ENCODE data around the gene KIAA1671. TPM values are rescaled to one million over a fixed set of nuclear protein-coding genes. Genes with fewer than 3 reads are reported as not detected.

KIAA1671 gene
- polyA plus RNA-seq, 1 of the 3 experiments (the other 2 are of a cell fraction): 7.4 TPM

DNA sequence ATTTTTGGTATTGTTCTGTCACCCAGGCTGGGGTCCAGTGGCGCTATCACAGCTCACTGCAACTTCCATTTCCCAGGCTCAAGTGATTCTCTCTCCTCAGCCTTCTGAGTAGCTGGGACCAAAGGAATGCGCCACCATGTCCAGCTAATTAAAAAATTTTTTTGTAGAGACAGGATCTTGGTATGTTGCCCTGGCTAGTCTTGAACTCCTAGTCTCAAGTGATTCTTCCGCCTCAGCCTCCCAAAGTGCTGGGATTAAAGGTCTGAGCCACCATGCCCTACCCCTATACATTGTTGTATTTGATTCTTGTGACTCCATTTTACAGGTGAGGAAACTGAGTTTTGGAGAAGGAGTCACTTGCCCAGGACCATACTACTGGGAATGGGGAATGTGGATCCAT, 11.9 kb downstream of the KIAA1671 start:
- Histone ChIP-seq H3K9ac (no peak overlapping the region), H3K4me2 (no peak overlapping the region), H2AFZ (ENCODE audit: low read depth) (no peak overlapping the region), H4K20me1 (ENCODE audit: insufficient read depth) (no peaks in the 10 kb centered on the region), H3K27me3 (ENCODE audit: insufficient read depth) (no peaks in the 10 kb centered on the region), H3K79me2 (ENCODE audit: insufficient read depth) (peaks cover 58% of the 10 kb centered on the region), H3K9me2 (no peaks in the 10 kb centered on the region), H3K9me3 (no peaks in the 10 kb centered on the region), H3F3A (replicated peaks; ENCODE audit: insufficient read depth) (peaks cover 22% of the 10 kb centered on the region), H3K4me1 (ENCODE audit: control insufficient read depth in 1 of 2, insufficient read depth in 2 of 2, low read depth in 1 of 2, low read length in 1 of 2) (peaks cover 16 to 17% of the 10 kb centered on the region in 2 experiments; a peak in 3 of 4 replicates), H3K36me3 (replicated peaks in 1 of 2; ENCODE audit: control insufficient read depth in 1 of 2, insufficient read depth in 2 of 2, low read length in 1 of 2) (no peaks in the 10 kb centered on the region), H3K27ac (ENCODE audit: low read depth in 2 of 2, low read length in 1 of 2) (no peak overlapping the region), H3K4me3 (ENCODE audit: low read depth in 2 of 2, low read length in 1 of 2) (no peak overlapping the region)
- ChIA-PET CTCF (interaction anchor here (1.1 kb wide), 1 partner anchor 85 kb away, joined by 3 read pairs; no protein-coding TSS in a partner anchor), POLR2A (no interaction called here)
- TF ChIP-seq EZH2phosphoT487 (IDR thresholded peaks at IDR 0.05; ENCODE audit: borderline replicate concordance, low read depth) (no peak), RAD21 (IDR thresholded peaks at IDR 0.05; ENCODE audit: low read length) (no peak), TEAD4 (IDR thresholded peaks at IDR 0.05; ENCODE audit: borderline replicate concordance, insufficient read depth) (no peak), EP300 (IDR thresholded peaks at IDR 0.05; ENCODE audit: borderline replicate concordance in 1 of 2, low read depth in 1 of 2, low read length in 1 of 2) (no peak), TAF1 (IDR thresholded peaks at IDR 0.05; ENCODE audit: borderline replicate concordance, low read depth, low read length) (no peak), NRF1 (IDR thresholded peaks at IDR 0.05; ENCODE audit: low read depth, low read length) (no peak), TCF12 (IDR thresholded peaks at IDR 0.05) (no peak), ZBTB33 (IDR thresholded peaks at IDR 0.05; ENCODE audit: borderline replicate concordance, low read depth) (no peak), MAX (IDR thresholded peaks at IDR 0.05; ENCODE audit: low read depth) (no peak)
- TF ChIP-seq, protein P1, sequence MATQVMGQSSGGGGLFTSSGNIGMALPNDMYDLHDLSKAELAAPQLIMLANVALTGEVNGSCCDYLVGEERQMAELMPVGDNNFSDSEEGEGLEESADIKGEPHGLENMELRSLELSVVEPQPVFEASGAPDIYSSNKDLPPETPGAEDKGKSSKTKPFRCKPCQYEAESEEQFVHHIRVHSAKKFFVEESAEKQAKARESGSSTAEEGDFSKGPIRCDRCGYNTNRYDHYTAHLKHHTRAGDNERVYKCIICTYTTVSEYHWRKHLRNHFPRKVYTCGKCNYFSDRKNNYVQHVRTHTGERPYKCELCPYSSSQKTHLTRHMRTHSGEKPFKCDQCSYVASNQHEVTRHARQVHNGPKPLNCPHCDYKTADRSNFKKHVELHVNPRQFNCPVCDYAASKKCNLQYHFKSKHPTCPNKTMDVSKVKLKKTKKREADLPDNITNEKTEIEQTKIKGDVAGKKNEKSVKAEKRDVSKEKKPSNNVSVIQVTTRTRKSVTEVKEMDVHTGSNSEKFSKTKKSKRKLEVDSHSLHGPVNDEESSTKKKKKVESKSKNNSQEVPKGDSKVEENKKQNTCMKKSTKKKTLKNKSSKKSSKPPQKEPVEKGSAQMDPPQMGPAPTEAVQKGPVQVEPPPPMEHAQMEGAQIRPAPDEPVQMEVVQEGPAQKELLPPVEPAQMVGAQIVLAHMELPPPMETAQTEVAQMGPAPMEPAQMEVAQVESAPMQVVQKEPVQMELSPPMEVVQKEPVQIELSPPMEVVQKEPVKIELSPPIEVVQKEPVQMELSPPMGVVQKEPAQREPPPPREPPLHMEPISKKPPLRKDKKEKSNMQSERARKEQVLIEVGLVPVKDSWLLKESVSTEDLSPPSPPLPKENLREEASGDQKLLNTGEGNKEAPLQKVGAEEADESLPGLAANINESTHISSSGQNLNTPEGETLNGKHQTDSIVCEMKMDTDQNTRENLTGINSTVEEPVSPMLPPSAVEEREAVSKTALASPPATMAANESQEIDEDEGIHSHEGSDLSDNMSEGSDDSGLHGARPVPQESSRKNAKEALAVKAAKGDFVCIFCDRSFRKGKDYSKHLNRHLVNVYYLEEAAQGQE (IDR thresholded peaks at IDR 0.05; ENCODE audit: low read depth, low read length): no peak
- WGBS (ENCODE audit: low lambda C conversion rate): 96% methylated on average over 3 of the region's 3 CpGs
- DNase-seq: no peak
